Ramos (cell line): Measurements from ENCODE around the gene PMM2.
"Not testable (repeated sequence)": the region's sequence is repeated elsewhere in the genome, so short reads cannot be mapped to it uniquely, and the experiment has no call there.

Experiments
- in situ Hi-C: fragments of 300-500 bp; cut with MboI; formaldehyde crosslinking; loops from one replicate; pipeline ENCODE4 v1.14.3; 2022; ENCODE audit warnings: low sequenced_read_pairs; ENCODE audit not compliant: unreplicated experiment

PMM2 gene

GRCh38 chr16:8864480-8865110 is 67.0 kb downstream of the PMM2 start:
- in situ Hi-C loops, result no loop called here

GRCh38 chr16:8865145-8865882 is 67.7 kb downstream of the PMM2 start:
- in situ Hi-C loops, result no loop called here

GRCh38 chr16:8866118-8866883 is 68.7 kb downstream of the PMM2 start:
- in situ Hi-C loops, result no loop called here

GRCh38 chr16:8866884-8867215 is 69.2 kb downstream of the PMM2 start:
- in situ Hi-C loops, result no loop called here

- in situ Hi-C loops, result no loop called here
Observed at GRCh38 chr16:8867216-8867931, 69.7 kb downstream of the PMM2 start.

GRCh38 chr16:8867932-8868415 is 70.3 kb downstream of the PMM2 start:
- in situ Hi-C loops, result no loop called here

- in situ Hi-C loops, result no loop called here
Observed at GRCh38 chr16:8868416-8869211, 71.0 kb downstream of the PMM2 start, which contains the start of gene CARHSP1. Gene CARHSP1 (minus strand): TSS chr16:8869006. CDS start chr16:8859328, 9,678 bp downstream.

GRCh38 chr16:8869212-8869987 is 71.8 kb downstream of the PMM2 start:
- in situ Hi-C loops, result no loop called here

GRCh38 chr16:8869988-8870241 is 72.3 kb downstream of the PMM2 start:
- in situ Hi-C loops, result not testable (repeated sequence)

- in situ Hi-C loops, result no loop called here
Observed at GRCh38 chr16:8872071-8872470, 74.4 kb downstream of the PMM2 start.

GRCh38 chr16:8872967-8873865 is 75.6 kb downstream of the PMM2 start:
- in situ Hi-C loops, result no loop called here

GRCh38 chr16:8873866-8874195 is 76.2 kb downstream of the PMM2 start:
- in situ Hi-C loops, result not testable (repeated sequence)

GRCh38 chr16:8874388-8874787 is 76.7 kb downstream of the PMM2 start:
- in situ Hi-C loops, result no loop called here

GRCh38 chr16:8875317-8875716 is 77.7 kb downstream of the PMM2 start:
- in situ Hi-C loops, result loop anchor here (5.0 kb wide), 1 partner anchor 218 kb away; no protein-coding TSS in a partner anchor

GRCh38 chr16:8877894-8878522 is 80.4 kb downstream of the PMM2 start:
- in situ Hi-C loops, result loop anchor here (5.0 kb wide), 1 partner anchor 221 kb away; no protein-coding TSS in a partner anchor

- in situ Hi-C loops, result loop anchor here (5.0 kb wide), 1 partner anchor 221 kb away; no protein-coding TSS in a partner anchor
Observed at GRCh38 chr16:8878523-8878911, 80.9 kb downstream of the PMM2 start.

GRCh38 chr16:8880839-8881510 is 83.3 kb downstream of the PMM2 start:
- in situ Hi-C loops, result loop anchor here (5.0 kb wide), 1 partner anchor 314 kb away; no protein-coding TSS in a partner anchor
